H1 (cell line): ENCODE measurements around the gene PRKN. TPM values are rescaled to one million over a fixed set of nuclear protein-coding genes. Genes with fewer than 3 reads are reported as not detected.

ENCODE experiments used
- CTCF ChIA-PET: fragments of 300-600 bp; sonication (Branson Sonifier 250); formaldehyde crosslinking; loops from one replicate; lab custom pipeline; 2021; ENCODE audit not compliant: partially characterized antibody; lab: Charles Lee
- POLR2A ChIA-PET: fragments of 300-600 bp; sonication (Branson Sonifier 250); formaldehyde crosslinking; loops from one replicate; lab custom pipeline; 2021; ENCODE audit warnings: inconsistent platforms; ENCODE audit not compliant: partially characterized antibody; lab: Charles Lee
- DNase-seq, 2 experiments: peaks; one replicate each; pipeline versions ENCODE4 v3.0.0 to v3.0.0-alpha.2; 2010 to 2022; ENCODE audit warnings: low spot score in 2 of 2, low read depth in 1 of 2, mixed read lengths in 1 of 2
- FAIRE-seq: peaks from 2 replicates; lab custom pipeline; 2011; peaks lifted over from hg19 to GRCh38; lab: Jason Lieb, UNC
- H2AFZ ChIP-seq: 2 replicates; pipeline ENCODE4 v1.8.1; 2012; ENCODE audit warnings: low read length, inconsistent platforms
- H2AK5ac ChIP-seq: 2 replicates; pipeline ENCODE4 v1.6.1; 2013; ENCODE audit warnings: low read depth, low read length
- H2BK120ac ChIP-seq: replicated peaks from 2 replicates; pipeline ENCODE3; 2013; ENCODE audit warnings: low read depth, low read length, inconsistent platforms
- H2BK12ac ChIP-seq: 2 replicates; pipeline ENCODE4 v1.6.1; 2013; ENCODE audit warnings: low read depth, low read length
- H2BK15ac ChIP-seq: 2 replicates; pipeline ENCODE4 v1.6.1; 2013; ENCODE audit warnings: low read length
- H2BK20ac ChIP-seq: 2 replicates; pipeline ENCODE4 v1.6.1; 2013; ENCODE audit warnings: low read length
- H2BK5ac ChIP-seq: 2 replicates; pipeline ENCODE4 v1.6.1; 2013; ENCODE audit warnings: low read depth, low read length
- H3K14ac ChIP-seq: 2 replicates; pipeline ENCODE4 v1.6.1; 2013; ENCODE audit warnings: inconsistent platforms; ENCODE audit not compliant: insufficient read length
- H3K18ac ChIP-seq: 2 replicates; pipeline ENCODE4 v1.6.1; 2013; ENCODE audit warnings: low read length; ENCODE audit errors: extremely low read depth
- H3K23ac ChIP-seq: 2 replicates; pipeline ENCODE4 v1.6.1; 2013; ENCODE audit warnings: inconsistent platforms; ENCODE audit not compliant: insufficient read length
- H3K23me2 ChIP-seq: 2 replicates; pipeline ENCODE4 v1.6.1; 2013; ENCODE audit warnings: low read depth, low read length
- H3K27ac ChIP-seq: 2 replicates; pipeline ENCODE4 v1.6.1; 2011; ENCODE audit warnings: low read depth, low read length, inconsistent platforms
- H3K27me3 ChIP-seq, 4 experiments: replicated peaks in 1 of 4; 1 replicate in 1 of 4; 2 replicates in 3 of 4; pipeline versions ENCODE4 v1.6.1 to v1.8.1; 2011 to 2013; ENCODE audit warnings: low read length in 3 of 4, mild to moderate bottlenecking in 3 of 4, inconsistent platforms in 2 of 4, mixed read lengths in 2 of 4, moderate library complexity in 1 of 4; ENCODE audit not compliant: control insufficient read depth in 3 of 4, insufficient read depth in 3 of 4; ENCODE audit errors: extremely low read depth in 1 of 4
- H3K36me3 ChIP-seq, 4 experiments: 2 replicates each; pipeline versions ENCODE4 v1.6.1 to v1.8.1; 2011 to 2013; ENCODE audit warnings: mild to moderate bottlenecking in 4 of 4, low read length in 3 of 4, moderate library complexity in 2 of 4, control low read depth in 1 of 4, inconsistent platforms in 1 of 4; ENCODE audit not compliant: insufficient read depth in 4 of 4, control insufficient read depth in 2 of 4
- H3K4ac ChIP-seq: replicated peaks from 2 replicates; pipeline ENCODE3; 2013; ENCODE audit warnings: low read length, low read depth, mixed read lengths, inconsistent platforms; ENCODE audit not compliant: insufficient read length
- H3K4me1 ChIP-seq, 4 experiments: replicated peaks in 1 of 4; 1 replicate in 1 of 4; 2 replicates in 3 of 4; pipeline versions ENCODE4 v1.6.1 to v1.8.1; 2011 to 2013; ENCODE audit warnings: low read length in 3 of 4, inconsistent platforms in 2 of 4, mixed read lengths in 1 of 4; ENCODE audit not compliant: insufficient read depth in 4 of 4, control insufficient read depth in 3 of 4
- H3K4me2 ChIP-seq, 2 experiments: 2 replicates each; pipeline versions ENCODE4 v1.6.1 to v1.8.1; 2011 to 2013; ENCODE audit warnings: low read depth in 2 of 2, low read length in 2 of 2, control low read depth in 1 of 2, inconsistent platforms in 1 of 2, mild to moderate bottlenecking in 1 of 2; ENCODE audit not compliant: insufficient read depth in 1 of 2
- H3K4me3 ChIP-seq, 4 experiments: fragments of 200-600, 300-600 bp in 1 of 4; sonication (generic), shearing (Covaris generic), sonication (Bioruptor Twin) in 1 of 4; 2 replicates each; pipeline versions ENCODE4 v1.5.1 to v1.8.1; 2011 to 2016; ENCODE audit warnings: low read length in 4 of 4, low read depth in 3 of 4, control low read depth in 2 of 4, inconsistent platforms in 2 of 4, mild to moderate bottlenecking in 2 of 4, mixed read lengths in 1 of 4, moderate library complexity in 1 of 4; ENCODE audit not compliant: insufficient read depth in 2 of 4; ENCODE audit errors: extremely low read depth in 1 of 4
- H3K56ac ChIP-seq: replicated peaks from 2 replicates; pipeline ENCODE3; 2013; ENCODE audit warnings: low read depth, mild to moderate bottlenecking, mixed read lengths, low read length, inconsistent platforms; ENCODE audit not compliant: insufficient read length
- H3K79me1 ChIP-seq: 2 replicates; pipeline ENCODE4 v1.6.1; 2013; ENCODE audit warnings: low read depth, low read length, control low read depth
- H3K79me2 ChIP-seq, 2 experiments: 2 replicates each; pipeline versions ENCODE4 v1.6.1 to v1.8.1; 2012 to 2013; ENCODE audit warnings: low read length in 2 of 2, mild to moderate bottlenecking in 2 of 2, inconsistent platforms in 1 of 2; ENCODE audit not compliant: insufficient read depth in 2 of 2, control insufficient read depth in 1 of 2
- H3K9ac ChIP-seq, 4 experiments: replicated peaks in 1 of 4; 1 replicate in 1 of 4; 2 replicates in 3 of 4; pipeline versions ENCODE4 v1.6.1 to v1.8.1; 2011 to 2013; ENCODE audit warnings: low read depth in 3 of 4, low read length in 3 of 4, control low read depth in 2 of 4, mild to moderate bottlenecking in 2 of 4, moderate library complexity in 2 of 4, inconsistent platforms in 1 of 4; ENCODE audit errors: extremely low read depth in 1 of 4
- H3K9me3 ChIP-seq, 2 experiments: 2 replicates each; pipeline versions ENCODE4 v1.6.1 to v1.8.1; 2012 to 2013; ENCODE audit warnings: mild to moderate bottlenecking in 2 of 2, moderate library complexity in 2 of 2, control low read depth in 1 of 2, inconsistent platforms in 1 of 2, low read depth in 1 of 2, low read length in 1 of 2, mixed read lengths in 1 of 2; ENCODE audit not compliant: insufficient read depth in 2 of 2
- H4K20me1 ChIP-seq, 2 experiments: replicated peaks in 1 of 2; 2 replicates each; pipeline versions ENCODE3 to v1.8.1; 2011 to 2013; ENCODE audit warnings: inconsistent platforms in 2 of 2, low read length in 2 of 2, mild to moderate bottlenecking in 1 of 2; ENCODE audit not compliant: insufficient read depth in 2 of 2, control insufficient read depth in 1 of 2
- H4K5ac ChIP-seq: 2 replicates; pipeline ENCODE4 v1.6.1; 2013; ENCODE audit warnings: low read length, low read depth, mixed read lengths, inconsistent platforms; ENCODE audit not compliant: insufficient read length
- H4K8ac ChIP-seq: 2 replicates; pipeline ENCODE4 v1.8.0; 2013; ENCODE audit warnings: mild to moderate bottlenecking, moderate library complexity, low read length, inconsistent platforms; ENCODE audit not compliant: insufficient read depth; ENCODE audit errors: extremely low read depth
- H4K91ac ChIP-seq: replicated peaks from 2 replicates; pipeline ENCODE3; 2013; ENCODE audit warnings: low read length, mixed read lengths, inconsistent platforms; ENCODE audit not compliant: insufficient read length
- ASH2L ChIP-seq: fragments of 200-600, 300-600 bp; sonication (generic); IDR thresholded peaks from one replicate; pipeline ENCODE4 v1.7.1; 2017; ENCODE audit warnings: low read length
- BRCA1 ChIP-seq: IDR thresholded peaks from 2 replicates; pipeline ENCODE4 v1.6.1; 2012; ENCODE audit warnings: low read depth, low read length, improper control_type of control experiment
- CEBPB ChIP-seq: IDR thresholded peaks from 2 replicates; pipeline ENCODE4 v1.6.1; 2012; ENCODE audit warnings: low read depth, low read length
- CHD2 ChIP-seq: IDR thresholded peaks from 2 replicates; pipeline ENCODE4 v1.6.1; 2012; ENCODE audit warnings: low read length, improper control_type of control experiment
- CREB1 ChIP-seq: IDR thresholded peaks from 2 replicates; pipeline ENCODE4 v1.6.1; 2012; ENCODE audit warnings: inconsistent platforms
- CTBP2 ChIP-seq: IDR thresholded peaks from 2 replicates; pipeline ENCODE4 v1.7.0; 2011; ENCODE audit warnings: borderline replicate concordance, mild to moderate bottlenecking, moderate library complexity, mixed read lengths, low read length; ENCODE audit not compliant: insufficient read depth, insufficient read length
- HDAC2 ChIP-seq, 2 experiments: fragments of 300-600 bp in 1 of 2; sonication (generic) in 1 of 2; IDR thresholded peaks; 2 replicates each; pipeline ENCODE4 v1.6.1; 2011 to 2012; ENCODE audit warnings: low read depth in 2 of 2, low read length in 2 of 2, mild to moderate bottlenecking in 2 of 2, moderate library complexity in 2 of 2, borderline replicate concordance in 1 of 2, inconsistent platforms in 1 of 2
- POLR2A ChIP-seq, 2 experiments: IDR thresholded peaks; 1 replicate in 1 of 2; 2 replicates in 1 of 2; pipeline ENCODE4 v1.6.1; 2011; ENCODE audit warnings: low read depth in 2 of 2, low read length in 2 of 2, mild to moderate bottlenecking in 2 of 2; ENCODE audit errors: control extremely low read depth in 1 of 2
- SAP30 ChIP-seq: fragments of 300-600 bp; sonication (generic); IDR thresholded peaks from 2 replicates; pipeline ENCODE4 v1.7.1; 2012; ENCODE audit warnings: low read length, moderate library complexity, mild to moderate bottlenecking, inconsistent platforms; ENCODE audit not compliant: insufficient read depth, insufficient replicate concordance
- SIRT6 ChIP-seq: IDR thresholded peaks from one replicate; pipeline ENCODE4 v1.7.1; 2012; ENCODE audit warnings: low read length, inconsistent platforms
- SP2 ChIP-seq: IDR thresholded peaks from 2 replicates; pipeline ENCODE4 v1.6.1; 2012; ENCODE audit warnings: mild to moderate bottlenecking, low read length, inconsistent platforms
- SP4 ChIP-seq: IDR thresholded peaks from 2 replicates; pipeline ENCODE4 v1.6.1; 2012; ENCODE audit warnings: low read length, inconsistent platforms
- TAF7 ChIP-seq: optimal IDR thresholded peaks from 2 replicates; pipeline ENCODE3; 2011; ENCODE audit warnings: low read depth, mild to moderate bottlenecking, inconsistent platforms, low read length, moderate library complexity, borderline replicate concordance
- TEAD4 ChIP-seq: IDR thresholded peaks from 2 replicates; pipeline ENCODE4 v1.6.1; 2012; ENCODE audit warnings: low read depth, low read length, inconsistent platforms, mixed read lengths
- WGBS, 2 experiments: shearing (Covaris generic) in 1 of 2; methylation state at CpG; one replicate each; pipeline versions ENCODE4 v1.1.6 to v1.1.7; 2013 to 2015; ENCODE audit warnings: low lambda C conversion rate in 2 of 2, mixed read lengths in 2 of 2, inconsistent platforms in 1 of 2, low coverage in 1 of 2, missing lambda C conversion rate in 1 of 2; ENCODE audit not compliant: insufficient replicate concordance in 2 of 2, insufficient coverage in 1 of 2, insufficient read length in 1 of 2; ENCODE audit errors: extremely low coverage in 1 of 2, missing lambda C conversion rate in 1 of 2; 5-methylcytosine and 5-hydroxymethylcytosine counted together
- polyA plus RNA-seq, 7 experiments: library from polyadenylated mRNA; depleted of rRNA in 3 of 7; stranded (reverse) in 5 of 7; unstranded in 2 of 7; fragments of >200 nt in 5 of 7; fragments of 200-250 nt in 2 of 7; gene quantifications; 1 replicate in 5 of 7; 2 replicates in 1 of 7; 4 replicates in 1 of 7; pipeline versions ENCODE4 v1.2.1 to v1.2.3, GENCODE V29; 2011 to 2013; ENCODE audit warnings: missing spikeins in 2 of 7, mixed read lengths in 2 of 7
- total RNA-seq: library from RNA; stranded (reverse); fragmentation: NEBNext Ultra II Directional; extraction: Animal tissue kit (Norgen Biotek cat#: 25700); gene quantifications from 2 replicates; pipeline ENCODE4 v1.2.1, GENCODE V29; 2021
- TF ChIP-seq, protein P1 (sequence below): IDR thresholded peaks from 2 replicates; pipeline ENCODE4 v1.6.1; 2012; ENCODE audit warnings: inconsistent platforms

Gene PRKN
- total and polyA plus RNA-seq, 2 of the 8 experiments (the other 6 are each of a cell fraction or from before 2014, with no cell fraction given): 0.13 to 0.29 TPM

DNA sequence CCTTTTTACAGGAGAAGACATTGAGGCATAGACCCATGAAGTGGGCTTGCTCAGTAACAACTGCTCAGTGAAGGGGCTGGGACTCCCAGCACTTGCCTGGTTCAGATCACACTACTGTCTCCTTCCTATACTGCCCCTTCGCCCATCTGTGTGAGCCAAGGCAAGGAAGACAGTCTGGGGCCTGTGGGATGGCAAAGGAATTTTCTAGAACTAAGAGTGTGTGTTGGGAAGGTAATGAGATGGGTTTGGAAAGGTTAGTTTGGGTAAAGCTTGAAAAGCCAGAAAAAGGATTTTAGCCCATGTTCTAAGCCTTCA, 1240.4 kb downstream of the PRKN start:
- H3K27ac ChIP-seq: no peak overlapping the region
- no peak overlapping the region for H3K4me2 ChIP-seq
- WGBS, 2 experiments: 76% methylated on average over 1 of the region's 1 CpG; no CpG with 5 or more reads in 1 of the 2 experiments
- no peaks in the 10 kb centered on the region for H3K23me2 ChIP-seq
- no peak overlapping the region for H2AK5ac ChIP-seq
- no peak overlapping the region for H3K23ac ChIP-seq
- DNase-seq: no peak
- no peaks in the 10 kb centered on the region for H3K27me3 ChIP-seq
- no peak overlapping the region for H4K91ac ChIP-seq
- no peaks in the 10 kb centered on the region; a peak in 1 of 7 replicates for H3K4me1 ChIP-seq
- H2BK5ac ChIP-seq: no peak overlapping the region
- H3K36me3 ChIP-seq: no peaks in the 10 kb centered on the region
- no peak overlapping the region for H3K14ac ChIP-seq
- no peak overlapping the region for H2BK20ac ChIP-seq
- TF ChIP-seq SIRT6 (no peak), POLR2A (IDR thresholded peaks at IDR 0.05; ENCODE audit: control extremely low read depth in 1 of 2, low read depth in 2 of 2, low read length in 2 of 2) (no peak), BRCA1 (no peak), SP4 (no peak), ASH2L (no peak), SP2 (no peak), TAF7 (no peak), HDAC2 (IDR thresholded peaks at IDR 0.05; ENCODE audit: borderline replicate concordance in 1 of 2, low read depth in 2 of 2, low read length in 2 of 2) (no peak), CREB1 (no peak), CEBPB (no peak), CTBP2 (no peak), CHD2 (no peak), SAP30 (no peak), TEAD4 (no peak)
- TF ChIP-seq, protein P1, sequence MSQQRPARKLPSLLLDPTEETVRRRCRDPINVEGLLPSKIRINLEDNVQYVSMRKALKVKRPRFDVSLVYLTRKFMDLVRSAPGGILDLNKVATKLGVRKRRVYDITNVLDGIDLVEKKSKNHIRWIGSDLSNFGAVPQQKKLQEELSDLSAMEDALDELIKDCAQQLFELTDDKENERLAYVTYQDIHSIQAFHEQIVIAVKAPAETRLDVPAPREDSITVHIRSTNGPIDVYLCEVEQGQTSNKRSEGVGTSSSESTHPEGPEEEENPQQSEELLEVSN: no peak
- no peaks in the 10 kb centered on the region for H3K79me2 ChIP-seq
- H2BK12ac ChIP-seq: no peak overlapping the region
- no peak overlapping the region for H3K4ac ChIP-seq
- no peaks in the 10 kb centered on the region for H3K9me3 ChIP-seq
- ChIA-PET POLR2A (no interaction called here), CTCF (interaction anchor here (0.9 to 2.4 kb wide), 4 partner anchors 9 to 69 kb away, joined by 3 to 12 read pairs (median 7); no protein-coding TSS in a partner anchor)
- H4K20me1 ChIP-seq: no peaks in the 10 kb centered on the region
- no peak for FAIRE-seq
- H3K56ac ChIP-seq: no peak overlapping the region
- H3K9ac ChIP-seq: no peak overlapping the region
- H4K5ac ChIP-seq: no peak overlapping the region
- H4K8ac ChIP-seq: no peak overlapping the region
- no peak overlapping the region for H2BK120ac ChIP-seq
- H3K18ac ChIP-seq: no peak overlapping the region
- no peaks in the 10 kb centered on the region for H3K79me1 ChIP-seq
- H3K4me3 ChIP-seq: no peak overlapping the region
- no peak overlapping the region for H2BK15ac ChIP-seq
- H2AFZ ChIP-seq: no peak overlapping the region
